ENCODE measurements around the gene TPST2.

DNA sequence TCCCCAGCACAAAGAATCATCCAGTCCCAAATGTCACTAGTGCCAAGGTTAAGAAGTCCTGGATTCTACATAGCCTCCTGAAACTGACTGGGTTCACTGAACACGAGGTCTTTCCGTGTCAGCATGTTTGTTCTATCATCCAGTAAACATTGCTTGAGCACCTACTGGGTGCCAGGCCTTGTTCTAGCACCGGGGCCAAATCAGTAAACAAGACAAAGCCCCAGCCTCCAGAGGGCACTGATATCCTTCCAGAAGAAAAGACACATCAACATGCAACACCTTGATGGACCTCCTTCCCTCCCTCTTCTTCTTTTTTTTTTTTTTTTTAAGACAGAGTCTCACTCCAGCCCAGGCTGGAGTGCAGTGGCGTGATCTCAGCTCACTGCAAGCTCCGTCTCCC is 26.9 kb downstream of the TPST2 start:
- TF ChIP-seq, protein P1, sequence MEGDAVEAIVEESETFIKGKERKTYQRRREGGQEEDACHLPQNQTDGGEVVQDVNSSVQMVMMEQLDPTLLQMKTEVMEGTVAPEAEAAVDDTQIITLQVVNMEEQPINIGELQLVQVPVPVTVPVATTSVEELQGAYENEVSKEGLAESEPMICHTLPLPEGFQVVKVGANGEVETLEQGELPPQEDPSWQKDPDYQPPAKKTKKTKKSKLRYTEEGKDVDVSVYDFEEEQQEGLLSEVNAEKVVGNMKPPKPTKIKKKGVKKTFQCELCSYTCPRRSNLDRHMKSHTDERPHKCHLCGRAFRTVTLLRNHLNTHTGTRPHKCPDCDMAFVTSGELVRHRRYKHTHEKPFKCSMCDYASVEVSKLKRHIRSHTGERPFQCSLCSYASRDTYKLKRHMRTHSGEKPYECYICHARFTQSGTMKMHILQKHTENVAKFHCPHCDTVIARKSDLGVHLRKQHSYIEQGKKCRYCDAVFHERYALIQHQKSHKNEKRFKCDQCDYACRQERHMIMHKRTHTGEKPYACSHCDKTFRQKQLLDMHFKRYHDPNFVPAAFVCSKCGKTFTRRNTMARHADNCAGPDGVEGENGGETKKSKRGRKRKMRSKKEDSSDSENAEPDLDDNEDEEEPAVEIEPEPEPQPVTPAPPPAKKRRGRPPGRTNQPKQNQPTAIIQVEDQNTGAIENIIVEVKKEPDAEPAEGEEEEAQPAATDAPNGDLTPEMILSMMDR (IDR thresholded peaks at IDR 0.05 in 2 of 3, conservative IDR thresholded peaks at IDR 0.05 in 1 of 3; ENCODE audit: borderline replicate concordance in 1 of 3, insufficient read depth in 1 of 3, low read depth in 2 of 3, low read length in 2 of 3): no peak
- no peak for TF ChIP-seq POLR2A (IDR thresholded peaks at IDR 0.05; ENCODE audit: borderline replicate concordance, extremely low read depth, insufficient read depth, insufficient read length)

All from HCT116 (cell line).